Measurements from ENCODE around the gene LRRC8C.

LRRC8C gene

DNA sequence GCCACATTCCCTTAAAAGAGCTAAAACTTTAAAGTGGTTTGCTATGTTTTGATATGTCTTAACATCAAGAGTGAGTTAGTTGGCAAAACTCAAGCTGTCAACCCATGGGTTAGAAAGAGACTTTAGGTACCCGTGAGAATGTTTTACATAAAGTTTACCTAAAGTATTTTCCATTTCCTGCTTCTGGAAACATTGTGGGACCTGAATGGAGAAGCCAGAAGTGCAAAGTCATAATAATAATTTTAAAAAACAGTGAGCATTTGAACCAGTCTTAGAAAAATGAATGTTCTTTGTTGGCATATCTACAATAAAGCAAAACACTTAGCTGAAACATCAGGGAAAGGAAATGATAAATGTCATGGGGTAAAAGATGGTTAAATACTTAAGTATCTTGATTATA, 34.8 kb downstream of the LRRC8C start:
- Histone ChIP-seq H3K27me3 (ENCODE audit: insufficient read depth, low read depth) (no peaks in the 10 kb centered on the region), H3K27ac (no peak overlapping the region), H3K4me1 (ENCODE audit: low read depth, poor library complexity, severe bottlenecking) (no peaks in the 10 kb centered on the region), H2AFZ (ENCODE audit: low read depth) (no peak overlapping the region), H3K4me3 (IDR thresholded peaks at IDR 0.05; ENCODE audit: insufficient read depth, low read depth, low read length) (no peak overlapping the region), H3K79me2 (ENCODE audit: insufficient read depth, low read depth) (no peaks in the 10 kb centered on the region), H3K9ac (no peak overlapping the region), H3K4me2 (no peak overlapping the region), H3K36me3 (ENCODE audit: insufficient read depth) (no peaks in the 10 kb centered on the region), H4K20me1 (ENCODE audit: insufficient read depth) (no peaks in the 10 kb centered on the region)
- TF ChIP-seq, protein P1, sequence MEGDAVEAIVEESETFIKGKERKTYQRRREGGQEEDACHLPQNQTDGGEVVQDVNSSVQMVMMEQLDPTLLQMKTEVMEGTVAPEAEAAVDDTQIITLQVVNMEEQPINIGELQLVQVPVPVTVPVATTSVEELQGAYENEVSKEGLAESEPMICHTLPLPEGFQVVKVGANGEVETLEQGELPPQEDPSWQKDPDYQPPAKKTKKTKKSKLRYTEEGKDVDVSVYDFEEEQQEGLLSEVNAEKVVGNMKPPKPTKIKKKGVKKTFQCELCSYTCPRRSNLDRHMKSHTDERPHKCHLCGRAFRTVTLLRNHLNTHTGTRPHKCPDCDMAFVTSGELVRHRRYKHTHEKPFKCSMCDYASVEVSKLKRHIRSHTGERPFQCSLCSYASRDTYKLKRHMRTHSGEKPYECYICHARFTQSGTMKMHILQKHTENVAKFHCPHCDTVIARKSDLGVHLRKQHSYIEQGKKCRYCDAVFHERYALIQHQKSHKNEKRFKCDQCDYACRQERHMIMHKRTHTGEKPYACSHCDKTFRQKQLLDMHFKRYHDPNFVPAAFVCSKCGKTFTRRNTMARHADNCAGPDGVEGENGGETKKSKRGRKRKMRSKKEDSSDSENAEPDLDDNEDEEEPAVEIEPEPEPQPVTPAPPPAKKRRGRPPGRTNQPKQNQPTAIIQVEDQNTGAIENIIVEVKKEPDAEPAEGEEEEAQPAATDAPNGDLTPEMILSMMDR (conservative IDR thresholded peaks at IDR 0.05; ENCODE audit: low read depth, low read length), result no peak

DNA sequence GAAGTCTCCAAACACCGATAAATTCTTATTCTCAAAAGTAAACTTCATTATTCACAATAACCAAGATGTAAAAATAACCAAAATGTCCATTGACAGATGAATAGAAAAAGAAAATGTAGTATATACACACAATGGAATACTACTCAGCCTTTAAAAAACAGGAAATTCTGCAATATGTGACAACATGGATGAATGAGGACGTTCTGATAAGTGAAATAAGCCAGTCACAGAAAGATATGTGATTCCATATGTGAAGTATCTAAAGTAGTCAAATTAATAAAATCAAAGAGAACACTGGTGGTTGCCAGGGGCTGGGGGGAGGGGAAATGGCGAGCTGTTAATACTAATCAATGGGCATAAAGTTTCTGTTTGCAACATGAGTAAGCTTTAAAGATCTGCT, 36.0 kb downstream of the LRRC8C start:
- Histone ChIP-seq H3K4me3 (IDR thresholded peaks at IDR 0.05; ENCODE audit: insufficient read depth, low read depth, low read length) (no peak overlapping the region), H3K79me2 (ENCODE audit: insufficient read depth, low read depth) (no peaks in the 10 kb centered on the region), H3K27ac (no peak overlapping the region), H3K9ac (no peak overlapping the region), H3K36me3 (ENCODE audit: insufficient read depth) (no peaks in the 10 kb centered on the region), H4K20me1 (ENCODE audit: insufficient read depth) (no peaks in the 10 kb centered on the region), H3K4me1 (ENCODE audit: low read depth, poor library complexity, severe bottlenecking) (no peaks in the 10 kb centered on the region), H3K27me3 (ENCODE audit: insufficient read depth, low read depth) (no peaks in the 10 kb centered on the region), H2AFZ (ENCODE audit: low read depth) (no peak overlapping the region), H3K4me2 (no peak overlapping the region)
- TF ChIP-seq, protein P1 (conservative IDR thresholded peaks at IDR 0.05; ENCODE audit: low read depth, low read length), result no peak

DNA sequence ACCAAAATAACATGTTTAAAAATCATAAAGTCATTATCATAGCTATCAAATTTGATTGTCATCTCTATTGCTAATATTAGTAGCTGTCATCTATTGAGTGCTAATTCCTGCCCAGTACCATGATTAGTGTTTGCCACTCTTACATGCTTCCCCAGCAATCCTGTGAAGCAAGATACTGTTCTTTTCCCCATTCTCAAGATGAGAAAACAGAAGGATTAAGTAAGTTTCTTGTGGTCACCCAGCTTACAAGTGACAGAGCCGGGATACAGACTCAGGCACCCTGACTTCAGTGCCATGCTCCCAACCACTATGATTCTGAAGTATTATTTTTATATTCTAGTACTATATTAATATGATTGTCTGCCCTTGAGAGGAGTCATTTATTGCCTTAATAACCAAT, 36.5 kb downstream of the LRRC8C start:
- Histone ChIP-seq H3K79me2 (ENCODE audit: insufficient read depth, low read depth) (no peaks in the 10 kb centered on the region), H3K9ac (no peak overlapping the region), H3K27me3 (ENCODE audit: insufficient read depth, low read depth) (no peaks in the 10 kb centered on the region), H3K4me2 (no peak overlapping the region), H2AFZ (ENCODE audit: low read depth) (no peak overlapping the region), H4K20me1 (ENCODE audit: insufficient read depth) (no peaks in the 10 kb centered on the region), H3K36me3 (ENCODE audit: insufficient read depth) (no peaks in the 10 kb centered on the region), H3K4me3 (IDR thresholded peaks at IDR 0.05; ENCODE audit: insufficient read depth, low read depth, low read length) (no peak overlapping the region), H3K4me1 (ENCODE audit: low read depth, poor library complexity, severe bottlenecking) (no peaks in the 10 kb centered on the region), H3K27ac (no peak overlapping the region)
- TF ChIP-seq, protein P1 (conservative IDR thresholded peaks at IDR 0.05; ENCODE audit: low read depth, low read length), result no peak

DNA sequence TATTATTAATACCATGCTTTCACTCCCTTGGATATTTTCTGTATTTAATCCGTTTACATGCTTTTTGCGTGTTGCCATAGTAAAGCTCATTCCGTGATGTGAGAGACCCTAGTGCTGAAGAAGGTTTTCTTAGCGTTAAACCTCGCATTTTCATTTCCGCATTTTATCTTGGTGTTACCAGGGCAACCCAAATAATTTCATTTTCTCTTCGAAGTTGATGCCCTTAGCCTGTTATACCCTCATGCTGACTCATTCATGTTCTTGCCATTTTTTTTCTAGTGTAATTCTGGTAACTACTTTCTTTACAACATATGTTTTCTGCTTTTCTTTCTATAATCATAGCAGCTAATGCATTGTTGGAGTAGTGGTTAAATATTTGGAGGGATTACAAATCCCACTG, 37.2 kb downstream of the LRRC8C start:
- H3K79me2 ChIP-seq (ENCODE audit: insufficient read depth, low read depth), result no peaks in the 10 kb centered on the region
- H3K27me3 ChIP-seq (ENCODE audit: insufficient read depth, low read depth), result no peaks in the 10 kb centered on the region
- H3K9ac ChIP-seq, result no peak overlapping the region
- H3K36me3 ChIP-seq (ENCODE audit: insufficient read depth), result no peaks in the 10 kb centered on the region
- no peak overlapping the region for H2AFZ ChIP-seq (ENCODE audit: low read depth)
- no peak overlapping the region for H3K27ac ChIP-seq
- no peaks in the 10 kb centered on the region for H4K20me1 ChIP-seq (ENCODE audit: insufficient read depth)
- H3K4me3 ChIP-seq (IDR thresholded peaks at IDR 0.05; ENCODE audit: insufficient read depth, low read depth, low read length), result no peak overlapping the region
- no peak overlapping the region for H3K4me2 ChIP-seq
- no peaks in the 10 kb centered on the region for H3K4me1 ChIP-seq (ENCODE audit: low read depth, poor library complexity, severe bottlenecking)
- TF ChIP-seq, protein P1 (conservative IDR thresholded peaks at IDR 0.05; ENCODE audit: low read depth, low read length), result no peak

DNA sequence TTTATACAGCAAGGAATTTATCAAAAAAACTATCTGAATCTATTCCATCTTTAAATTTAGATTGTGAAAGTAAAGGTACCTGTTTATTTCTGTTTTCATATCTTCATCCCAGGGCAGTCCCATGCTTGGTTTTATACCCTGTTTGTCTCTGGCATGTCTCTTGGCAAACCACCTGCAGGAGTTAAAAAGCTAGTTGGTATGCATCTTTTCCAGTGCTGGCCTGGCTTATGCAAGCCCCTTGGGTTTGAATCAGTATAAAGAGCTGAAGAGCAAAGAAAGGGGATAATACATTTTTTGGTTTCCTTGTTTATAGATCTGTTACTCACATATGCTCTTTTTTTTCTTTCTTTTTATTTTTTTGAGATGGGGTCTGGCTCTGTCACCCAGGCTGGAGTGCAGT, 37.8 kb downstream of the LRRC8C start:
- H3K4me2 ChIP-seq, result no peak overlapping the region
- H3K27me3 ChIP-seq (ENCODE audit: insufficient read depth, low read depth), result no peaks in the 10 kb centered on the region
- H3K79me2 ChIP-seq (ENCODE audit: insufficient read depth, low read depth), result no peaks in the 10 kb centered on the region
- no peak overlapping the region for H3K9ac ChIP-seq
- no peak overlapping the region for H2AFZ ChIP-seq (ENCODE audit: low read depth)
- no peaks in the 10 kb centered on the region for H3K4me1 ChIP-seq (ENCODE audit: low read depth, poor library complexity, severe bottlenecking)
- no peak overlapping the region for H3K4me3 ChIP-seq (IDR thresholded peaks at IDR 0.05; ENCODE audit: insufficient read depth, low read depth, low read length)
- TF ChIP-seq, protein P1 (conservative IDR thresholded peaks at IDR 0.05; ENCODE audit: low read depth, low read length), result no peak
- no peak overlapping the region for H3K27ac ChIP-seq
- H3K36me3 ChIP-seq (ENCODE audit: insufficient read depth), result no peaks in the 10 kb centered on the region
- no peaks in the 10 kb centered on the region for H4K20me1 ChIP-seq (ENCODE audit: insufficient read depth)

Measured in KMS-11 (cell line).